PC-9 (cell line): ENCODE data around the gene TAF11L5. TPM values are rescaled to one million over a fixed set of nuclear protein-coding genes. Genes with fewer than 3 reads are reported as not detected.
"Not testable (repeated sequence)": the region's sequence is repeated elsewhere in the genome, so short reads cannot be mapped to it uniquely, and the experiment has no call there.

ENCODE experiments used
- BruUV-seq: library from RNA; stranded (reverse); fragments of 400-500 nt; replicated peaks from 2 replicates; lab custom pipeline; 2021; lab: Mats Ljungman, UMichigan
- CTCF ChIA-PET: fragments of 300-600 bp; sonication (Branson Sonifier 250); formaldehyde crosslinking; loops from one replicate; lab custom pipeline; 2022; ENCODE audit warnings: antibody characterized with exemption; lab: Charles Lee
- POLR2A ChIA-PET: fragments of 300-600 bp; sonication (Branson Sonifier 250); formaldehyde crosslinking; loops from one replicate; lab custom pipeline; 2022; ENCODE audit warnings: antibody characterized with exemption; ENCODE audit not compliant: unreplicated experiment; lab: Charles Lee
- DNase-seq, 2 experiments: peaks; one replicate each; pipeline versions ENCODE4 v3.0.0 to v3.0.0-alpha.2; 2015 to 2022; ENCODE audit warnings: mixed read lengths in 1 of 2
- H2AFZ ChIP-seq: fragments of 200-600 bp; sonication (generic); 2 replicates; pipeline ENCODE4 v1.8.1; 2017; ENCODE audit warnings: antibody characterized with exemption
- H3F3A ChIP-seq: fragments of 200-600 bp; sonication (generic); 2 replicates; pipeline ENCODE4 v1.8.1; 2017; ENCODE audit warnings: antibody characterized with exemption, mild to moderate bottlenecking, low read depth; ENCODE audit not compliant: insufficient read depth
- H3K27ac ChIP-seq: fragments of 200-600 bp; sonication (generic); 2 replicates; pipeline ENCODE4 v1.6.1; 2016; ENCODE audit warnings: mixed run types
- H3K27me3 ChIP-seq: fragments of 200-600 bp; sonication (generic); 2 replicates; pipeline ENCODE4 v1.6.1; 2016; ENCODE audit warnings: low read depth, mixed run types; ENCODE audit not compliant: insufficient read depth
- H3K36me3 ChIP-seq: fragments of 200-600 bp; sonication (generic); 2 replicates; pipeline ENCODE4 v1.6.1; 2016; ENCODE audit warnings: low read depth, mixed run types
- H3K4me1 ChIP-seq: fragments of 200-600 bp; sonication (generic); replicated peaks from 2 replicates; pipeline ENCODE4 v1.6.1; 2016; ENCODE audit warnings: mixed run types; ENCODE audit not compliant: insufficient read depth
- H3K4me2 ChIP-seq: fragments of 200-600 bp; sonication (generic); 2 replicates; pipeline ENCODE4 v1.6.1; 2017; ENCODE audit warnings: mixed run types
- H3K4me3 ChIP-seq: fragments of 200-600 bp; sonication (generic); 2 replicates; pipeline ENCODE4 v1.6.1; 2016; ENCODE audit warnings: mixed run types
- H3K79me2 ChIP-seq: fragments of 200-600 bp; sonication (generic); 2 replicates; pipeline ENCODE4 v1.6.1; 2017; ENCODE audit warnings: low read depth, mixed run types
- H3K9me2 ChIP-seq: fragments of 200-600 bp; sonication (generic); 2 replicates; pipeline ENCODE4 v1.8.1; 2017; ENCODE audit warnings: mild to moderate bottlenecking; ENCODE audit not compliant: insufficient read depth
- H3K9me3 ChIP-seq: fragments of 200-600 bp; sonication (generic); 2 replicates; pipeline ENCODE4 v1.8.1; 2016; ENCODE audit warnings: low read depth; ENCODE audit not compliant: insufficient read depth
- H4K20me1 ChIP-seq: fragments of 200-600 bp; sonication (generic); 2 replicates; pipeline ENCODE4 v1.8.1; 2017; ENCODE audit not compliant: insufficient read depth
- intact Hi-C: fragments of 100-400 bp; cut with micrococcal nuclease; formaldehyde crosslinking; loops from one replicate; pipeline ENCODE4 v1.10.0; 2022; ENCODE audit not compliant: unreplicated experiment
- total RNA-seq: library from RNA; stranded (reverse); gene quantifications from 2 replicates; pipeline ENCODE4 v1.2.3, GENCODE V29; 2021

TAF11L5 gene
- total RNA-seq, 1 experiment from 2014 or later, result not detected

GRCh38 chr5:17518067-17518466 is 7.0 kb upstream of the TAF11L5 start, which contains the start of gene TAF11L3:
Gene TAF11L3, plus strand, starts transcription at chr5:17518367.
- H3K9me3 ChIP-seq, H3K4me3 ChIP-seq, H3K36me3 ChIP-seq, CTCF ChIA-PET, H3K27ac ChIP-seq, POLR2A ChIA-PET, H4K20me1 ChIP-seq, H3K9me2 ChIP-seq, intact Hi-C loops, DNase-seq, H2AFZ ChIP-seq, H3K4me1 ChIP-seq, H3F3A ChIP-seq, H3K4me2 ChIP-seq, H3K79me2 ChIP-seq, BruUV-seq: not testable (repeated sequence)
- peaks cover 14% of the 10 kb centered on the region for H3K27me3 ChIP-seq

GRCh38 chr5:17519508-17519907 is 5.5 kb upstream of the TAF11L5 start:
- H3K79me2 ChIP-seq, H2AFZ ChIP-seq, H3F3A ChIP-seq, H3K27ac ChIP-seq, H3K36me3 ChIP-seq, H3K9me2 ChIP-seq, CTCF ChIA-PET, H3K4me3 ChIP-seq, H3K9me3 ChIP-seq, POLR2A ChIA-PET, H3K27me3 ChIP-seq, H3K4me2 ChIP-seq, H4K20me1 ChIP-seq, H3K4me1 ChIP-seq, BruUV-seq, DNase-seq, intact Hi-C loops: not testable (repeated sequence)

GRCh38 chr5:17521501-17521900 is 3.5 kb upstream of the TAF11L5 start, which contains the start of gene TAF11L4:
Gene TAF11L4, plus strand, starts transcription at chr5:17521801.
- H3K79me2 ChIP-seq, intact Hi-C loops, H3K4me3 ChIP-seq, H3K4me2 ChIP-seq, DNase-seq, CTCF ChIA-PET, H3K4me1 ChIP-seq, H3K9me2 ChIP-seq, H3K36me3 ChIP-seq, POLR2A ChIA-PET, H3K9me3 ChIP-seq, H2AFZ ChIP-seq, H3F3A ChIP-seq, H4K20me1 ChIP-seq, H3K27ac ChIP-seq, BruUV-seq: not testable (repeated sequence)
- H3K27me3 ChIP-seq, result peaks cover 10% of the 10 kb centered on the region

GRCh38 chr5:17526504-17526903 is 1.5 kb downstream of the TAF11L5 start:
- H3K4me3 ChIP-seq, H3K4me1 ChIP-seq, H2AFZ ChIP-seq, H3K9me3 ChIP-seq, H3K27ac ChIP-seq, H3K36me3 ChIP-seq, BruUV-seq, H3K4me2 ChIP-seq, H4K20me1 ChIP-seq, POLR2A ChIA-PET, H3F3A ChIP-seq, DNase-seq, CTCF ChIA-PET, intact Hi-C loops, H3K9me2 ChIP-seq, H3K79me2 ChIP-seq: not testable (repeated sequence)
- H3K27me3 ChIP-seq, result peaks cover 14% of the 10 kb centered on the region

GRCh38 chr5:17528369-17528768 is 3.3 kb downstream of the TAF11L5 start, which contains the start of gene TAF11L6:
Gene TAF11L6, plus strand, starts transcription at chr5:17528669.
- H3K27ac ChIP-seq, H3F3A ChIP-seq, H3K4me1 ChIP-seq, DNase-seq, BruUV-seq, H3K9me2 ChIP-seq, H3K79me2 ChIP-seq, H3K36me3 ChIP-seq, H3K9me3 ChIP-seq, H2AFZ ChIP-seq, POLR2A ChIA-PET, H3K4me2 ChIP-seq, H4K20me1 ChIP-seq, H3K4me3 ChIP-seq, intact Hi-C loops, CTCF ChIA-PET: not testable (repeated sequence)
- H3K27me3 ChIP-seq, result peaks cover 14% of the 10 kb centered on the region

Other genes with a start within 250 kb of the TAF11L5 start
- not detected in 2 replicates for gene TAF11L2, start 27.0 kb upstream of the TAF11L5 start, total RNA-seq
- not detected in 2 replicates for gene TAF11L3, start 6.9 kb upstream of the TAF11L5 start, total RNA-seq
- not detected in 2 replicates for gene TAF11L4, start 3.4 kb upstream of the TAF11L5 start, total RNA-seq
- not detected in 2 replicates for gene TAF11L6, start 3.4 kb downstream of the TAF11L5 start, total RNA-seq
- gene TAF11L7, start 60.5 kb downstream of the TAF11L5 start, total RNA-seq, result not detected in 2 replicates
- not detected in 2 replicates for gene TAF11L8, start 65.7 kb downstream of the TAF11L5 start, total RNA-seq
- gene TAF11L9, start 69.2 kb downstream of the TAF11L5 start, total RNA-seq, result not detected in 2 replicates
- gene TAF11L10, start 72.6 kb downstream of the TAF11L5 start, total RNA-seq, result not detected in 2 replicates
- not detected in 2 replicates for gene TAF11L11, start 78.9 kb downstream of the TAF11L5 start, total RNA-seq
- not detected in 2 replicates for gene TAF11L12, start 85.2 kb downstream of the TAF11L5 start, total RNA-seq
- gene TAF11L13, start 106.9 kb downstream of the TAF11L5 start, total RNA-seq, result not detected in 2 replicates
- gene TAF11L14, start 109.2 kb downstream of the TAF11L5 start, total RNA-seq, result not detected in 2 replicates